Mesenchymal stem cell (in vitro differentiated cells and primary cell): ENCODE results near the gene AK9.
"Not testable (repeated sequence)": the region's sequence is repeated elsewhere in the genome, so short reads cannot be mapped to it uniquely, and the experiment has no call there.

Source experiments
- DNase-seq: peaks from one replicate; pipeline ENCODE4 v3.0.0-alpha.2; 2013
- H2AFZ ChIP-seq: one replicate; pipeline ENCODE4 v1.6.1; 2013; ENCODE audit warnings: low read depth, mild to moderate bottlenecking, control low read depth, inconsistent platforms, low read length, moderate library complexity
- H2AK5ac ChIP-seq: 2 replicates; pipeline ENCODE4 v1.6.1; 2013; ENCODE audit warnings: low read length, moderate library complexity, mild to moderate bottlenecking, inconsistent platforms; ENCODE audit not compliant: severe bottlenecking
- H2BK120ac ChIP-seq: one replicate; pipeline ENCODE4 v1.6.1; 2013; ENCODE audit warnings: low read depth, mild to moderate bottlenecking, inconsistent platforms, low read length, moderate library complexity
- H2BK12ac ChIP-seq, 2 experiments: one replicate each; pipeline ENCODE4 v1.6.1; 2013; ENCODE audit warnings: inconsistent platforms in 2 of 2, low read length in 2 of 2, mild to moderate bottlenecking in 2 of 2, moderate library complexity in 2 of 2, control low read depth in 1 of 2
- H2BK15ac ChIP-seq: one replicate; pipeline ENCODE4 v1.6.1; 2013; ENCODE audit warnings: mild to moderate bottlenecking, low read depth, inconsistent platforms; ENCODE audit not compliant: poor library complexity, severe bottlenecking
- H2BK5ac ChIP-seq: 2 replicates; pipeline ENCODE4 v1.6.1; 2013; ENCODE audit warnings: low read depth, mild to moderate bottlenecking, low read length, control low read depth, inconsistent platforms; ENCODE audit not compliant: poor library complexity, severe bottlenecking
- H3K14ac ChIP-seq, 2 experiments: one replicate each; pipeline ENCODE4 v1.6.1; 2013; ENCODE audit warnings: inconsistent platforms in 2 of 2, low read length in 2 of 2, control low read depth in 1 of 2, mild to moderate bottlenecking in 1 of 2, moderate library complexity in 1 of 2
- H3K18ac ChIP-seq, 2 experiments: one replicate each; pipeline ENCODE4 v1.6.1; 2013; ENCODE audit warnings: inconsistent platforms in 2 of 2, low read length in 2 of 2, control low read depth in 1 of 2, low read depth in 1 of 2, mild to moderate bottlenecking in 1 of 2
- H3K23ac ChIP-seq, 2 experiments: one replicate each; pipeline ENCODE4 v1.6.1; 2013; ENCODE audit warnings: inconsistent platforms in 2 of 2, low read length in 2 of 2, mild to moderate bottlenecking in 2 of 2, moderate library complexity in 2 of 2, control low read depth in 1 of 2
- H3K27ac ChIP-seq: 2 replicates; pipeline ENCODE4 v1.5.1; 2013; ENCODE audit warnings: mild to moderate bottlenecking, moderate library complexity, low read length, control low read depth, inconsistent platforms; ENCODE audit not compliant: poor library complexity, severe bottlenecking
- H3K27me3 ChIP-seq, 2 experiments: 2 replicates each; pipeline versions ENCODE4 v1.6.1 to v1.7.0; 2013; ENCODE audit warnings: low read length in 2 of 2, mild to moderate bottlenecking in 2 of 2, moderate library complexity in 2 of 2, control low read depth in 1 of 2, inconsistent platforms in 1 of 2; ENCODE audit not compliant: control insufficient read depth in 1 of 2, insufficient read depth in 1 of 2
- H3K36me3 ChIP-seq, 2 experiments: 2 replicates each; pipeline versions ENCODE4 v1.6.1 to v1.7.0; 2013; ENCODE audit warnings: low read length in 2 of 2, control low read depth in 1 of 2, inconsistent platforms in 1 of 2, low read depth in 1 of 2, mild to moderate bottlenecking in 1 of 2; ENCODE audit not compliant: insufficient read depth in 2 of 2, control insufficient read depth in 1 of 2
- H3K4ac ChIP-seq, 2 experiments: one replicate each; pipeline ENCODE4 v1.6.1; 2013; ENCODE audit warnings: inconsistent platforms in 2 of 2, low read length in 2 of 2, mild to moderate bottlenecking in 2 of 2, moderate library complexity in 2 of 2, control low read depth in 1 of 2, low read depth in 1 of 2
- H3K4me1 ChIP-seq: 2 replicates; pipeline ENCODE4 v1.6.1; 2013; ENCODE audit warnings: low read depth, low read length, control low read depth; ENCODE audit not compliant: control insufficient read depth, insufficient read depth
- H3K4me2 ChIP-seq: 2 replicates; pipeline ENCODE4 v1.6.1; 2013; ENCODE audit warnings: low read length, mild to moderate bottlenecking, inconsistent platforms; ENCODE audit not compliant: poor library complexity, severe bottlenecking
- H3K4me3 ChIP-seq, 2 experiments: 2 replicates each; pipeline versions ENCODE4 v1.5.1 to v1.7.0; 2013; ENCODE audit warnings: low read length in 2 of 2, mild to moderate bottlenecking in 2 of 2, control low read depth in 1 of 2, low read depth in 1 of 2; ENCODE audit not compliant: insufficient read depth in 1 of 2
- H3K79me1 ChIP-seq: replicated peaks from 2 replicates; pipeline ENCODE4 v1.6.1; 2013; ENCODE audit warnings: mild to moderate bottlenecking, control low read depth, low read length, inconsistent platforms; ENCODE audit not compliant: poor library complexity, severe bottlenecking
- H3K9ac ChIP-seq: 2 replicates; pipeline ENCODE4 v1.7.0; 2013; ENCODE audit warnings: mild to moderate bottlenecking, low read length, moderate library complexity
- H3K9me3 ChIP-seq: 2 replicates; pipeline ENCODE4 v1.7.0; 2013; ENCODE audit warnings: mild to moderate bottlenecking, low read length; ENCODE audit not compliant: control insufficient read depth
- H4K8ac ChIP-seq: one replicate; pipeline ENCODE4 v1.6.1; 2013; ENCODE audit warnings: inconsistent platforms, mild to moderate bottlenecking, low read length, moderate library complexity
- H4K91ac ChIP-seq: one replicate; pipeline ENCODE4 v1.6.1; 2013; ENCODE audit warnings: mild to moderate bottlenecking, low read length, inconsistent platforms
- WGBS: methylation state at CpG from one replicate; pipeline ENCODE4 v1.1.7; 2013; ENCODE audit warnings: mixed read lengths; 5-methylcytosine and 5-hydroxymethylcytosine counted together

The AK9 gene

DNA sequence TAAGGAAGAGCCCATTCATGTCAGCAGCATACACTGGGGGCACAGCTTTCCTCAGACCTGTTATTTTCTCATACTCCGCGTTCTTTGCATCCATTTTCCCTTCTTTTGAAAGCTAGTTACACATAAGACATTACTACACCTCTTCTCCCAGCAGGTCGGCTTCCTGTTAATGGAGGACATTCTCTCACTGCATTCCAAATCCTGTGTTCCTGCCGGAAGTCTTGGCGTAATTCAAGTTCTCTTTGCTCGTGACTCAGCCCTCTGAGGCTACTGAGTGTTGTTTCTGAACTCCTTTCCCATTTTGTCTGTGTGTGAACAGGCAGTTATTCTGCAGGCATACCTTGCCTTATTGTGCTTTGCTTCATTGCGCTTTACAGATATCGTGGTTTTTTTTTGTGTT, 110.5 kb downstream of the AK9 start:
- Histone ChIP-seq H3K4ac (no peak overlapping the region), H2AK5ac (no peak overlapping the region), H3K4me3 (no peak overlapping the region), H2BK12ac (no peak overlapping the region), H4K91ac (no peak overlapping the region), H2BK5ac (no peak overlapping the region), H3K27ac (no peak overlapping the region), H3K9ac (no peak overlapping the region), H3K79me1 (no peaks in the 10 kb centered on the region), H3K36me3 (no peaks in the 10 kb centered on the region), H2BK120ac (no peak overlapping the region), H3K23ac (no peak overlapping the region), H3K4me2 (no peak overlapping the region), H3K4me1 (no peaks in the 10 kb centered on the region), H2AFZ (no peak overlapping the region), H3K9me3 (peaks cover 5% of the 10 kb centered on the region), H3K18ac (no peak overlapping the region), H3K27me3 (no peaks in the 10 kb centered on the region), H3K14ac (no peak overlapping the region), H4K8ac (no peak overlapping the region), H2BK15ac (no peak overlapping the region)
- WGBS: 67% methylated on average over 8 of the region's 8 CpGs
- peak; percentile 3 for DNase-seq

- Histone ChIP-seq H3K23ac (no peak overlapping the region), H3K9ac (no peak overlapping the region), H2AFZ (no peak overlapping the region), H2BK12ac (no peak overlapping the region), H3K9me3 (peaks cover 5% of the 10 kb centered on the region), H3K79me1 (no peaks in the 10 kb centered on the region), H4K8ac (no peak overlapping the region), H3K4ac (no peak overlapping the region), H2BK5ac (no peak overlapping the region), H3K36me3 (no peaks in the 10 kb centered on the region), H3K4me1 (no peaks in the 10 kb centered on the region), H3K14ac (no peak overlapping the region), H3K18ac (no peak overlapping the region), H2AK5ac (no peak overlapping the region), H4K91ac (no peak overlapping the region), H3K4me2 (no peak overlapping the region), H2BK120ac (no peak overlapping the region), H3K27me3 (no peaks in the 10 kb centered on the region), H2BK15ac (no peak overlapping the region), H3K4me3 (no peak overlapping the region), H3K27ac (no peak overlapping the region)
- DNase-seq: no peak
- no CpG with 5 or more reads among the region's 2 CpGs for WGBS
Observed at GRCh38 chr6:109579361-109579760, 111.6 kb downstream of the AK9 start.

- H2AK5ac ChIP-seq, H3K9me3 ChIP-seq, H3K14ac ChIP-seq, H3K4me3 ChIP-seq, H4K8ac ChIP-seq, H2BK12ac ChIP-seq, H3K4ac ChIP-seq, H3K4me2 ChIP-seq, H3K36me3 ChIP-seq, H3K9ac ChIP-seq, H3K27me3 ChIP-seq, H3K79me1 ChIP-seq, H2BK15ac ChIP-seq, H3K4me1 ChIP-seq, DNase-seq, H2AFZ ChIP-seq, H2BK5ac ChIP-seq, H4K91ac ChIP-seq, H3K18ac ChIP-seq, H3K23ac ChIP-seq, H3K27ac ChIP-seq, H2BK120ac ChIP-seq: not testable (repeated sequence)
- WGBS: 80% methylated on average over 1 of the region's 2 CpGs
Observed at GRCh38 chr6:109569901-109570300, 121.1 kb downstream of the AK9 start.

GRCh38 chr6:109561844-109562243, 129.2 kb downstream of the AK9 start:
- Histone ChIP-seq H2AFZ (no peak overlapping the region), H2AK5ac (no peak overlapping the region), H4K91ac (no peak overlapping the region), H3K27me3 (no peaks in the 10 kb centered on the region), H3K23ac (no peak overlapping the region), H3K36me3 (no peaks in the 10 kb centered on the region), H4K8ac (no peak overlapping the region), H3K9ac (no peak overlapping the region), H2BK120ac (no peak overlapping the region), H2BK12ac (no peak overlapping the region), H3K4me1 (no peaks in the 10 kb centered on the region), H3K14ac (no peak overlapping the region), H3K4me2 (no peak overlapping the region), H3K79me1 (no peaks in the 10 kb centered on the region), H3K9me3 (peaks cover 16% of the 10 kb centered on the region), H3K4me3 (no peak overlapping the region), H2BK15ac (no peak overlapping the region), H2BK5ac (no peak overlapping the region), H3K18ac (no peak overlapping the region), H3K27ac (no peak overlapping the region), H3K4ac (no peak overlapping the region)
- 80% methylated on average over 1 of the region's 1 CpG for WGBS
- no peak for DNase-seq
